Activated B cell treated with CpG ODN at 0.5 μM for 24 hours (primary cell): Measurements from ENCODE around the gene TMEM82. TPM values are rescaled to one million over a fixed set of nuclear protein-coding genes. Genes with fewer than 3 reads are reported as not detected.
A peak's percentile ranks its signal among the peaks of the same experiment; 100 is the strongest.

Source experiments
- ATAC-seq: fragments of 200-7000 bp; cut with Tn5 transposase; one replicate; pipeline ENCODE4 v1.10.0; 2021; ENCODE audit warnings: low read depth, mild to moderate bottlenecking, moderate library complexity
- CTCF ChIA-PET: fragments of 350-600 bp; sonication (Branson Sonifier 250); formaldehyde crosslinking; loops from one replicate; lab custom pipeline; 2021; ENCODE audit warnings: antibody characterized with exemption; lab: Charles Lee
- POLR2A ChIA-PET: fragments of 350-600 bp; sonication (Branson Sonifier 250); formaldehyde crosslinking; loops from one replicate; lab custom pipeline; 2021; ENCODE audit warnings: antibody characterized with exemption; lab: Charles Lee
- DNase-seq: peaks from one replicate; pipeline ENCODE4 v3.0.0; 2022
- H3K27ac Mint-ChIP-seq: one replicate; pipeline ENCODE4 v1.8.0; 2020; ENCODE audit warnings: mixed read lengths
- H3K27me3 Mint-ChIP-seq: one replicate; pipeline ENCODE4 v1.8.0; 2021; ENCODE audit warnings: mixed read lengths
- H3K36me3 Mint-ChIP-seq: one replicate; pipeline ENCODE4 v1.8.0; 2021; ENCODE audit warnings: low read depth, mixed read lengths
- H3K4me1 Mint-ChIP-seq: one replicate; pipeline ENCODE4 v1.8.0; 2021; ENCODE audit warnings: mixed read lengths
- H3K4me3 Mint-ChIP-seq: one replicate; pipeline ENCODE4 v1.8.0; 2020; ENCODE audit warnings: mild to moderate bottlenecking, mixed read lengths
- H3K9me3 Mint-ChIP-seq: one replicate; pipeline ENCODE4 v1.8.0; 2020; ENCODE audit warnings: mixed read lengths
- intact Hi-C: fragments of 100-400 bp; cut with micrococcal nuclease; formaldehyde crosslinking; loops from one replicate; pipeline ENCODE4 v1.15.1; 2024
- total RNA-seq: library from RNA; stranded (reverse); gene quantifications from 2 replicates; pipeline ENCODE4 v1.2.3, GENCODE V29; 2022
- TF ChIP-seq, protein P1 (sequence below): fragments of 200-600 bp; IDR thresholded peaks from one replicate; pipeline ENCODE4 v1.8.0; 2022; ENCODE audit warnings: antibody characterized with exemption, mild to moderate bottlenecking

TMEM82 gene
- total RNA-seq, 1 donor from 2014 or later, result not detected

DNA sequence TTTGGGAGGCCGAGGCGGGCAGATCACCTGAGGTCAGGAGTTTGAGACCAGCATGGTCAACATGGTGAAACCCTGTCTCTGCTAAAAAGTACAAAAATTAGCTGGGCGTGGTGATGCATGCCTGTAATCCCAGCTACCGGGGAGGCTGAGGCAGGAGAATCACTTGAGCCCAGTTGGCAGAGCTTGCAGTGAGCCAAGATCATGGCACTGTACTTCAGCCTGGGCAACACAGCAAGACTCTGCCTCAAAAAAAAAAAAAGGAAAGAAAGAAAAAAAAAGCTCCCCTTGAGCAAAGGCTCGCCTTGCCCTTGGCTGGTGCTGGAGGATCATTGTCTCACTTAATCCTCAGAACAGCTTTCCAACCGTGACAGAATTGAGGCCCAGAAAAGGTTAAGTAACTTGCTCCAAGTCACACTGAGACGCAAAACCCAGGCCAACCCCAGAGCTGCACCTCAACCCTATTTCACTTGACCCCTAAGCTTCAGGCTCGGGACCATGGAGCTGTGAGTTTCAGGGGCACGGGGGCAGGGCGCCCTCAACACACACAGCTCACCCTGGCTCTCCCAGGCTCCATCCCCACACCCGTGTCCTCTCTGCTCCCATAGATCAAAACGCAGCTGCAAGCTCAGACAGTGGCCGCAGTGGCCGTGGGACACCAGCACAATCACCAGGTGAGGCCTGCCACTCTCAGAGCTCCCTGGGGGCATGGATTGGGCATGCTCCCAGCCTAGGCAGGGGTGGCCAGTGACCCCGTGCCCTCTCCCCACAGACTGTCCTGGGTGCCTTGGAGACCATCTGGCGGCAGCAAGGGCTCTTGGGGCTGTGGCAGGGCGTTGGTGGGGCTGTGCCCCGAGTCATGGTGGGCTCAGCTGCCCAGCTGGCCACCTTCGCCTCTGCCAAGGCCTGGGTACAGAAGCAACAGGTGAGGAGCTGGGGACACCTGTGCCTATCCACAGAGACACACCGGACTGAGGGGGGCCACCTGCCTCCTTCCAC, 4.7 kb upstream of the TMEM82 start:
- H3K4me3 Mint-ChIP-seq, result no peak overlapping the region
- H3K4me1 Mint-ChIP-seq, result peaks cover 11% of the 10 kb centered on the region
- intact Hi-C loops, result no loop called here
- POLR2A ChIA-PET, result interaction anchor here (0.5 to 0.6 kb wide), 3 partner anchors 135 to 174 kb away, joined by 3 to 6 read pairs (median 4); no protein-coding TSS in a partner anchor
- no peak for ATAC-seq
- peaks cover 19% of the 10 kb centered on the region for H3K36me3 Mint-ChIP-seq
- no peak for DNase-seq
- peak overlapping the region; percentile 72 for H3K27ac Mint-ChIP-seq
- no peaks in the 10 kb centered on the region for H3K9me3 Mint-ChIP-seq
- no peaks in the 10 kb centered on the region for H3K27me3 Mint-ChIP-seq
- TF ChIP-seq, protein P1, sequence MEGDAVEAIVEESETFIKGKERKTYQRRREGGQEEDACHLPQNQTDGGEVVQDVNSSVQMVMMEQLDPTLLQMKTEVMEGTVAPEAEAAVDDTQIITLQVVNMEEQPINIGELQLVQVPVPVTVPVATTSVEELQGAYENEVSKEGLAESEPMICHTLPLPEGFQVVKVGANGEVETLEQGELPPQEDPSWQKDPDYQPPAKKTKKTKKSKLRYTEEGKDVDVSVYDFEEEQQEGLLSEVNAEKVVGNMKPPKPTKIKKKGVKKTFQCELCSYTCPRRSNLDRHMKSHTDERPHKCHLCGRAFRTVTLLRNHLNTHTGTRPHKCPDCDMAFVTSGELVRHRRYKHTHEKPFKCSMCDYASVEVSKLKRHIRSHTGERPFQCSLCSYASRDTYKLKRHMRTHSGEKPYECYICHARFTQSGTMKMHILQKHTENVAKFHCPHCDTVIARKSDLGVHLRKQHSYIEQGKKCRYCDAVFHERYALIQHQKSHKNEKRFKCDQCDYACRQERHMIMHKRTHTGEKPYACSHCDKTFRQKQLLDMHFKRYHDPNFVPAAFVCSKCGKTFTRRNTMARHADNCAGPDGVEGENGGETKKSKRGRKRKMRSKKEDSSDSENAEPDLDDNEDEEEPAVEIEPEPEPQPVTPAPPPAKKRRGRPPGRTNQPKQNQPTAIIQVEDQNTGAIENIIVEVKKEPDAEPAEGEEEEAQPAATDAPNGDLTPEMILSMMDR, result no peak
- CTCF ChIA-PET, result interaction anchor here (1.6 kb wide), 1 partner anchor 11 kb away, joined by 3 read pairs; no protein-coding TSS in a partner anchor

DNA sequence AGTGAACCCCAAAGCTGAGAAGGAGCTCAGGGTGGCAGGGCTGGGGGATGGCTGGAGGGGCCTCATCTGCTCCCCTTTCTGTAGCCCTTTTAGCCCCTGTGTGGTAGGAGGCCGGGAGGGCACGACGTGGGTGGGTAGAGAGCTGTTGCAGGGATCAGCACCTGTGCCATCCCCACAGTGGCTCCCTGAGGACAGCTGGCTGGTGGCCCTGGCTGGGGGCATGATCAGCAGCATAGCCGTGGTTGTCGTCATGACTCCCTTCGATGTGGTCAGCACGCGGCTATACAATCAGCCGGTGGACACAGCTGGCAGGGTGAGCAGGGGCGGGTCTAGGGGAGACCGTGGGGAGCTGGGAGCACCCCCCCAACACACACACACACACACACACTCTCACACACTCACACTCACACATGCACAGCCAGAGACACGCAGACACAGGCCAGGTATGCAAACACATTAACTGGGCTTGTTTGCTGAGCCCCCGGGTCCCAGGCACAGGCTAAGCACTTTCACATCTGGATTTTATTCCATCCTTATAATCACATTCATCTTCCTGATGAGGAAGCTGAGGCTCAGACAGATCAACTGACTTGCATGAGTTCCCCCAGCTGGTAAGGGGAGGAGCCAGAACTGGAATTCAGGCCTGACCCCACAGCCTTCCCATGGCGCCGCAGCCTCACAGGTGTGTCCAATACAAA, 3.7 kb upstream of the TMEM82 start:
- H3K27me3 Mint-ChIP-seq, result no peaks in the 10 kb centered on the region
- H3K4me3 Mint-ChIP-seq, result no peak overlapping the region
- intact Hi-C loops, result no loop called here
- TF ChIP-seq, protein P1, result no peak
- H3K4me1 Mint-ChIP-seq, result peaks cover 11% of the 10 kb centered on the region
- peaks cover 9% of the 10 kb centered on the region for H3K36me3 Mint-ChIP-seq
- ChIA-PET CTCF (interaction anchor here (0.6 to 1.6 kb wide), 3 partner anchors 10 to 84 kb away, joined by 3 to 4 read pairs (median 4); no protein-coding TSS in a partner anchor), POLR2A (interaction anchor here (0.6 kb wide), 2 partner anchors 25 to 240 kb away, joined by 3 to 4 read pairs; no protein-coding TSS in a partner anchor)
- no peak for DNase-seq
- no peaks in the 10 kb centered on the region for H3K9me3 Mint-ChIP-seq
- ATAC-seq, result no peak
- no peak overlapping the region for H3K27ac Mint-ChIP-seq

DNA sequence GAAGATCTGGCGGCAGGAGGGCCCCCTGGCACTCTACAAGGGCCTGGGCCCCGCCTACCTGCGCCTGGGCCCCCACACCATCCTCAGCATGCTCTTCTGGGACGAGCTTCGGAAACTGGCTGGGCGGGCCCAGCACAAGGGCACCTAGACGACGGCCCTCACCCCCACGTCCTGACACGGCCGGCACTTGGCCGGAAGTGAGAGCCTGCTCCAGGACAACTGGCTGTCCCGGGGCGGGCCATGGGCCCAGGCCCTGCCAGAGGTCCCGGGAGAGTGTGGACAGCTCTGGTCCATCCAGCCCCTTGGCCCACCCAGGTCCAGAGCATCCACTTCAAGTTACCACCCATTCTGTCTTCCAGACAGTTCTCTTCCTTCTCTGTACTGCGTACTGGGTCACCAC, 3.0 kb upstream of the TMEM82 start:
- H3K36me3 Mint-ChIP-seq, result peaks cover 4% of the 10 kb centered on the region
- intact Hi-C loops, result no loop called here
- no peak overlapping the region for H3K4me3 Mint-ChIP-seq
- no peaks in the 10 kb centered on the region for H3K27me3 Mint-ChIP-seq
- POLR2A ChIA-PET, result interaction anchor here (0.6 kb wide), 1 partner anchor 239 kb away, joined by 3 read pairs; no protein-coding TSS in a partner anchor
- DNase-seq, result no peak
- H3K27ac Mint-ChIP-seq, result no peak overlapping the region
- H3K9me3 Mint-ChIP-seq, result no peaks in the 10 kb centered on the region
- CTCF ChIA-PET, result interaction anchor here (0.6 to 1.6 kb wide), 3 partner anchors 10 to 85 kb away, joined by 3 to 4 read pairs (median 4); no protein-coding TSS in a partner anchor
- ATAC-seq, result no peak
- H3K4me1 Mint-ChIP-seq, result peaks cover 11% of the 10 kb centered on the region
- TF ChIP-seq, protein P1, result no peak

DNA sequence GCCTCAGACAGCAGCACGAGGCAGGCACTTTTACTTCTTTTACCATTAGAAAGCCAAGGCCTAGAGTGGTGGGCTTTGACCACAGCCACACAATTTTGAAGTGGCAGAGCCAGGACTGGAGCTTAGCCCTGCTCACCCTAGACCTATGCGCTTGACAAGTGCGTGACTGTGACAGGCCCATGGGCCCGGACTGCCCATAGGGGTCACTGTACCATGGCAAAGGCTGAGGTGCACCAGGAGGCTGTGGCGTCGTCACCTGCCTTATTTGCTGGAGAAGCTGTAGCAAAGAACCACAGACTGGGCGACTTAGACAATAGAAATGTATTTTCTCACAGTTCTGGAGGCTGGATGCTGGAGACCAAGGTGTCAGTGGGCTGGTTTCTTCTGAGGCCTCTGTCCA, 2.6 kb upstream of the TMEM82 start:
- H3K4me1 Mint-ChIP-seq, result peaks cover 10% of the 10 kb centered on the region
- no peaks in the 10 kb centered on the region for H3K9me3 Mint-ChIP-seq
- CTCF ChIA-PET, result interaction anchor here (1.4 kb wide), 1 partner anchor 20 kb away, joined by 4 read pairs; no protein-coding TSS in a partner anchor
- H3K4me3 Mint-ChIP-seq, result no peak overlapping the region
- H3K36me3 Mint-ChIP-seq, result peaks cover under 1% of the 10 kb centered on the region
- intact Hi-C loops, result loop anchor here (2.0 to 10.0 kb wide), 6 partner anchors 42 to 612 kb away; partner anchors contain the start of gene CASP9
- no peaks in the 10 kb centered on the region for H3K27me3 Mint-ChIP-seq
- ATAC-seq, result no peak
- POLR2A ChIA-PET, result no interaction called here
- H3K27ac Mint-ChIP-seq, result no peak overlapping the region
- TF ChIP-seq, protein P1, result no peak
- no peak for DNase-seq
